HG03558 (cell line): ENCODE measurements around the gene JOSD1.

Experiments used
- ATAC-seq: cut with Tn5 transposase; IDR thresholded peaks from one replicate; pipeline ENCODE4 v1.9.1; 2021; ENCODE audit warnings: moderate number of reproducible peaks; ENCODE audit not compliant: unreplicated experiment; ENCODE audit errors: extremely low read depth

The JOSD1 gene

DNA sequence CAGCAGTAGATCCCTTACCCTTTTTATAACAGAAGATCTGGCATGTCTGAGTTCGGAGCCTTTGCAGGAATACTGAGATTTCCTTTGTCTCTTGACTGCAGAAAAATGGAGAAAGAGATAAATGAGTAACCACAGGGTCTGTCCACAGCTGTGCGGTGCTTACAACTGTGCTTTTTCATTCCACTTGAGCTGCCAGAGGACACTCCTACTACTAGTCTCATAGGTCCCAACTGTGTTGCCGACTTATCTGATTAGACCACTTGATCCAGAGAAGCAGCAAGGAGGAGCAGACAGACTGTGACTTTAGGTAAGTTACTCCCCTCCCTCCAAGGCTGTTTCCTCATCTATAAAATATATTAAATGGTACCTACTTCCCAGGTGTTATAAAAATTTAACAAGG is 62.0 kb downstream of the JOSD1 start:
- no peak for ATAC-seq

- ATAC-seq = no peak
Observed at GRCh38 chr22:38638216-38638615, 62.5 kb downstream of the JOSD1 start.
